SK-N-SH (cell line): ENCODE results near the gene SRD5A3. TPM values are rescaled to one million over a fixed set of nuclear protein-coding genes. Genes with fewer than 3 reads are reported as not detected.
A peak's percentile ranks its signal among the peaks of the same experiment; 100 is the strongest.
"Not testable (repeated sequence)": the region's sequence is repeated elsewhere in the genome, so short reads cannot be mapped to it uniquely, and the experiment has no call there.

Experiments
- CTCF ChIA-PET: fragments of 300-600, 350-600 bp; formaldehyde crosslinking; extraction: SDS; loops from one replicate; lab custom pipeline; 2021; lab: Yijun Ruan, JAX
- POLR2A ChIA-PET: fragments of 350-600 bp; sonication (Branson Sonifier 250); formaldehyde crosslinking; extraction: SDS; loops from one replicate; lab custom pipeline; 2020; ENCODE audit warnings: antibody characterized with exemption, inconsistent platforms; lab: Yijun Ruan, JAX
- DNase-seq: peaks from one replicate; pipeline ENCODE4 v3.0.0; 2012
- H2AFZ ChIP-seq: fragments of 200-600 bp; sonication (generic); 2 replicates; pipeline ENCODE4 v1.8.1; 2016; ENCODE audit warnings: antibody characterized with exemption, mild to moderate bottlenecking, low read depth
- H3F3A ChIP-seq: fragments of 200-600 bp; sonication (generic); replicated peaks from 2 replicates; pipeline ENCODE3; 2016; ENCODE audit warnings: antibody characterized with exemption, mild to moderate bottlenecking; ENCODE audit not compliant: insufficient read depth
- H3K27ac ChIP-seq, 2 experiments: fragments of 200-500 bp in 1 of 2; fragments of 200-600 bp in 1 of 2; sonication (Bioruptor generic) in 1 of 2; sonication (generic), shearing (Covaris generic) in 1 of 2; 2 replicates each; pipeline versions ENCODE4 v1.5.1 to v1.6.1; 2014 to 2016; ENCODE audit warnings: low read depth in 2 of 2, inconsistent platforms in 1 of 2, low read length in 1 of 2, mild to moderate bottlenecking in 1 of 2, mixed read lengths in 1 of 2
- H3K27me3 ChIP-seq: fragments of 200-600 bp; sonication (generic), shearing (Covaris generic); 2 replicates; pipeline ENCODE4 v1.6.1; 2016; ENCODE audit warnings: mixed run types; ENCODE audit not compliant: insufficient read depth
- H3K36me3 ChIP-seq, 2 experiments: fragments of 200-500 bp in 1 of 2; fragments of 200-600 bp in 1 of 2; sonication (Bioruptor generic) in 1 of 2; sonication (generic) in 1 of 2; replicated peaks in 1 of 2; 2 replicates each; pipeline versions ENCODE3 to v1.5.1; 2014 to 2016; ENCODE audit warnings: low read length in 1 of 2, mild to moderate bottlenecking in 1 of 2; ENCODE audit not compliant: insufficient read depth in 2 of 2, control insufficient read depth in 1 of 2
- H3K4me1 ChIP-seq, 2 experiments: fragments of 200-500 bp in 1 of 2; fragments of 200-600 bp in 1 of 2; sonication (Bioruptor generic) in 1 of 2; sonication (generic), shearing (Covaris generic) in 1 of 2; 2 replicates each; pipeline versions ENCODE4 v1.5.1 to v1.6.1; 2014 to 2016; ENCODE audit warnings: low read depth in 1 of 2, low read length in 1 of 2, mixed run types in 1 of 2; ENCODE audit not compliant: insufficient read depth in 2 of 2, control insufficient read depth in 1 of 2
- H3K4me2 ChIP-seq: fragments of 200-600 bp; sonication (generic), shearing (Covaris generic); 2 replicates; pipeline ENCODE4 v1.6.1; 2017; ENCODE audit warnings: mixed run types
- H3K4me3 ChIP-seq, 2 experiments: fragments of 200-500 bp in 1 of 2; fragments of 200-600 bp in 1 of 2; sonication (Bioruptor generic) in 1 of 2; sonication (generic), shearing (Covaris generic) in 1 of 2; 2 replicates each; pipeline versions ENCODE4 v1.5.1 to v1.8.1; 2014 to 2016; ENCODE audit warnings: low read depth in 2 of 2, inconsistent platforms in 1 of 2, low read length in 1 of 2, mild to moderate bottlenecking in 1 of 2, mixed read lengths in 1 of 2, moderate library complexity in 1 of 2
- H3K79me2 ChIP-seq: fragments of 200-600 bp; sonication (generic); 2 replicates; pipeline ENCODE4 v1.8.1; 2017; ENCODE audit warnings: mild to moderate bottlenecking; ENCODE audit not compliant: insufficient read depth
- H3K9ac ChIP-seq: fragments of 200-600 bp; sonication (generic); 2 replicates; pipeline ENCODE4 v1.6.1; 2017; ENCODE audit warnings: mixed run types
- H3K9me2 ChIP-seq: fragments of 200-600 bp; sonication (generic); 2 replicates; pipeline ENCODE4 v1.6.1; 2017; ENCODE audit warnings: mixed run types
- H3K9me3 ChIP-seq: fragments of 200-600 bp; sonication (generic); 2 replicates; pipeline ENCODE4 v1.6.1; 2017; ENCODE audit warnings: mixed run types, mild to moderate bottlenecking, moderate library complexity
- H4K20me1 ChIP-seq: fragments of 200-600 bp; sonication (generic); 2 replicates; pipeline ENCODE4 v1.6.1; 2017; ENCODE audit warnings: mild to moderate bottlenecking, mixed run types; ENCODE audit not compliant: insufficient read depth
- CHD2 ChIP-seq: fragments of 150-350 bp; IDR thresholded peaks from 2 replicates; pipeline ENCODE4 v1.6.1; 2018; ENCODE audit warnings: low read length; ENCODE audit not compliant: partially characterized antibody
- ELF1 ChIP-seq: IDR thresholded peaks from 2 replicates; pipeline ENCODE4 v1.4.0; 2012
- FOSL2 ChIP-seq: IDR thresholded peaks from 2 replicates; pipeline ENCODE4 v1.4.0; 2012; ENCODE audit warnings: low read depth, mild to moderate bottlenecking, moderate library complexity, borderline replicate concordance
- FOXJ3 ChIP-seq: sonication (generic); formaldehyde crosslinking; IDR thresholded peaks from 2 replicates; pipeline ENCODE4 v1.5.1; 2020; ENCODE audit warnings: mild to moderate bottlenecking, missing genetic modification reagents
- FOXM1 ChIP-seq: IDR thresholded peaks from 2 replicates; pipeline ENCODE4 v1.4.0; 2012; ENCODE audit warnings: low read depth, mild to moderate bottlenecking
- MEF2A ChIP-seq: IDR thresholded peaks from 2 replicates; pipeline ENCODE4 v1.4.0; 2012; ENCODE audit warnings: low read depth, borderline replicate concordance
- NFIC ChIP-seq: IDR thresholded peaks from 2 replicates; pipeline ENCODE4 v1.4.0; 2012; ENCODE audit warnings: borderline replicate concordance
- POLR2AphosphoS5 ChIP-seq: IDR thresholded peaks from 2 replicates; pipeline ENCODE4 v1.6.1; 2012; ENCODE audit warnings: low read depth, low read length
- RAD21 ChIP-seq: IDR thresholded peaks from 2 replicates; pipeline ENCODE4 v1.6.1; 2012; ENCODE audit warnings: mild to moderate bottlenecking, low read length
- RFX5 ChIP-seq: IDR thresholded peaks from 2 replicates; pipeline ENCODE4 v1.6.1; 2012; ENCODE audit warnings: mild to moderate bottlenecking, improper control_type of control experiment, low read length
- RXRA ChIP-seq: IDR thresholded peaks from 2 replicates; pipeline ENCODE4 v1.4.0; 2012; ENCODE audit warnings: low read depth, mild to moderate bottlenecking, borderline replicate concordance
- SIN3A ChIP-seq: IDR thresholded peaks from 2 replicates; pipeline ENCODE4 v1.6.1; 2012; ENCODE audit warnings: low read depth, mild to moderate bottlenecking, low read length, moderate library complexity, borderline replicate concordance
- TAF1 ChIP-seq: IDR thresholded peaks from 2 replicates; pipeline ENCODE4 v1.6.1; 2012; ENCODE audit warnings: low read depth, mild to moderate bottlenecking, low read length, moderate library complexity, borderline replicate concordance
- USF1 ChIP-seq: IDR thresholded peaks from 2 replicates; pipeline ENCODE4 v1.4.0; 2012; ENCODE audit warnings: low read depth, borderline replicate concordance
- ZBTB33 ChIP-seq: IDR thresholded peaks from 2 replicates; pipeline ENCODE4 v1.4.0; 2012; ENCODE audit warnings: low read depth, borderline replicate concordance
- WGBS: methylation state at CpG from one replicate; pipeline ENCODE4 v1.1.6; 2017; ENCODE audit warnings: low lambda C conversion rate; 5-methylcytosine and 5-hydroxymethylcytosine counted together
- polyA plus RNA-seq, 3 experiments: library from polyadenylated mRNA; depleted of rRNA; stranded (reverse); fragments of >200 nt; gene quantifications; 2 replicates each; pipeline ENCODE4 v1.2.3, GENCODE V29; 2012
- TF ChIP-seq, protein P1 (sequence below): fragments of 150-350 bp; IDR thresholded peaks from 2 replicates; pipeline ENCODE4 v1.6.1; 2016; ENCODE audit warnings: mild to moderate bottlenecking, low read depth, low read length

SRD5A3 gene
- polyA plus RNA-seq, 1 of the 3 experiments (the other 2 are of a cell fraction) = 5.1 TPM

GRCh38 chr4:55347610-55348228 is 1.7 kb downstream of the SRD5A3 start:
- Histone ChIP-seq H3K79me2 (peaks cover 6% of the 10 kb centered on the region; the same call in 1 of the 2 replicates), H3K9me3 (no peaks in the 10 kb centered on the region), H3K4me3 (no peak overlapping the region), H3K27ac (no peak overlapping the region), H3K27me3 (no peaks in the 10 kb centered on the region), H3K9me2 (no peaks in the 10 kb centered on the region), H3K4me2 (no peak overlapping the region), H3K36me3 (no peaks in the 10 kb centered on the region), H2AFZ (peak overlapping the region; percentile 82; the same call in 1 of the 2 replicates), H3K4me1 (peaks cover 0 to 5% of the 10 kb centered on the region in 2 experiments; a peak in 3 of 4 replicates), H4K20me1 (no peaks in the 10 kb centered on the region)
- ChIA-PET POLR2A (interaction anchor here (0.9 kb wide), 1 partner anchor 198 kb away, joined by 3 read pairs; no protein-coding TSS in a partner anchor), CTCF (interaction anchor here (0.8 to 3.5 kb wide), 20 partner anchors 19 to 524 kb away, joined by 3 to 22 read pairs (median 6); partner anchors contain the start of gene TMEM165)
- DNase-seq = no peak
- 96% methylated on average over 3 of the region's 3 CpGs for WGBS
- TF ChIP-seq POLR2AphosphoS5 (no peak), RFX5 (no peak), SIN3A (no peak), ZBTB33 (no peak), MEF2A (no peak), ELF1 (no peak), FOSL2 (no peak), CHD2 (no peak), RXRA (no peak), FOXM1 (no peak), NFIC (no peak), FOXJ3 (CRISPR knock-in tag) (no peak), TAF1 (no peak)
- TF ChIP-seq, protein P1, sequence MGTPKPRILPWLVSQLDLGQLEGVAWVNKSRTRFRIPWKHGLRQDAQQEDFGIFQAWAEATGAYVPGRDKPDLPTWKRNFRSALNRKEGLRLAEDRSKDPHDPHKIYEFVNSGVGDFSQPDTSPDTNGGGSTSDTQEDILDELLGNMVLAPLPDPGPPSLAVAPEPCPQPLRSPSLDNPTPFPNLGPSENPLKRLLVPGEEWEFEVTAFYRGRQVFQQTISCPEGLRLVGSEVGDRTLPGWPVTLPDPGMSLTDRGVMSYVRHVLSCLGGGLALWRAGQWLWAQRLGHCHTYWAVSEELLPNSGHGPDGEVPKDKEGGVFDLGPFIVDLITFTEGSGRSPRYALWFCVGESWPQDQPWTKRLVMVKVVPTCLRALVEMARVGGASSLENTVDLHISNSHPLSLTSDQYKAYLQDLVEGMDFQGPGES = no peak
- TF ChIP-seq, all 33 proteins: peak for 0
- peaks cover 7% of the 10 kb centered on the region for H3F3A ChIP-seq
- H3K9ac ChIP-seq = no peak overlapping the region

GRCh38 chr4:55348466-55348865 is 2.4 kb downstream of the SRD5A3 start:
- TF ChIP-seq POLR2AphosphoS5 = no peak
- no peak for TF ChIP-seq MEF2A
- no peak for TF ChIP-seq RAD21
- TF ChIP-seq USF1 = no peak
- H3K9ac ChIP-seq = no peak overlapping the region
- no peak for DNase-seq
- H3K4me3 ChIP-seq = no peak overlapping the region
- no peak overlapping the region for H2AFZ ChIP-seq
- H3K27me3 ChIP-seq = no peaks in the 10 kb centered on the region
- peaks cover 7% of the 10 kb centered on the region for H3F3A ChIP-seq
- no peaks in the 10 kb centered on the region for H3K9me2 ChIP-seq
- H3K79me2 ChIP-seq = peaks cover 6% of the 10 kb centered on the region; the same call in 1 of the 2 replicates
- ChIA-PET POLR2A (no interaction called here), CTCF (interaction anchor here (1.0 kb wide), 1 partner anchor 26 kb away, joined by 3 read pairs; no protein-coding TSS in a partner anchor)
- peaks cover 0 to 5% of the 10 kb centered on the region in 2 experiments; a peak in 3 of 4 replicates for H3K4me1 ChIP-seq
- no peak overlapping the region for H3K4me2 ChIP-seq
- WGBS = 60% methylated on average over 3 of the region's 3 CpGs
- no peaks in the 10 kb centered on the region for H3K9me3 ChIP-seq
- no peaks in the 10 kb centered on the region for H3K36me3 ChIP-seq
- no peaks in the 10 kb centered on the region for H4K20me1 ChIP-seq
- H3K27ac ChIP-seq = no peak overlapping the region

GRCh38 chr4:55350870-55351269 is 4.8 kb downstream of the SRD5A3 start:
- CTCF ChIA-PET, H4K20me1 ChIP-seq, DNase-seq, H3K4me2 ChIP-seq, H2AFZ ChIP-seq, H3K4me1 ChIP-seq, H3K9me3 ChIP-seq, H3K9me2 ChIP-seq, H3K36me3 ChIP-seq, POLR2A ChIA-PET, H3K27ac ChIP-seq, H3K4me3 ChIP-seq, H3K79me2 ChIP-seq, H3F3A ChIP-seq, H3K27me3 ChIP-seq, H3K9ac ChIP-seq: not testable (repeated sequence)
- 95% methylated on average over 10 of the region's 10 CpGs for WGBS
